ENCODE results near the gene IL23R. TPM values are rescaled to one million over a fixed set of nuclear protein-coding genes. Genes with fewer than 3 reads are reported as not detected.

Gene IL23R
- total RNA-seq, 1 experiment from 2014 or later = not detected

DNA sequence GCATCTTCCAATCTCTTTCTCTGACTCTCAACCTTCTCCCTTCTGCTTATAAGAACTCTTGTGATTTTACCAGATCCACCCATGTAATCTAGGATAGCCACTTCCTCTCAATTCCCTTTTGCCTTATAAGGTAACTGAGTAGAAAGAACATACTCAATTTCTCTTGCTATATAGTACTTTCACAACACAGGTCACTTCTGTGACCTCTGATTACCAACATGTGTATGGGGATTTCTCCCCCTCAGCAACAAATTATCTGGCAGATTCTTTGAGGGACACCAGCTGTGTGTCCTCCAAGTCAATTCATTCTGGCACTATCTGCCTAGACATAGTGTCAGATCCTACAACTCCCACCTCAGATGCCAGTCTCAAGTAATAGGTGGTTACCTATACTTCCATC lies 62.5 kb downstream of the IL23R start:
- Histone ChIP-seq H3K9ac (ENCODE audit: low read length) (no peak overlapping the region), H2AFZ (ENCODE audit: low read depth, low read length, poor library complexity, severe bottlenecking) (no peak overlapping the region), H3K27ac (ENCODE audit: low read depth, low read length) (no peak overlapping the region), H3K4me3 (replicated peaks in 1 of 2; ENCODE audit: low read depth in 1 of 2, low read length in 2 of 2) (no peak overlapping the region), H4K20me1 (ENCODE audit: insufficient read depth) (no peaks in the 10 kb centered on the region), H3K4me2 (ENCODE audit: low read length) (no peak overlapping the region), H3K4me1 (ENCODE audit: control insufficient read depth in 1 of 2, insufficient read depth in 2 of 2, low read length in 2 of 2) (no peaks in the 10 kb centered on the region), H3K9me2 (ENCODE audit: insufficient read depth) (no peaks in the 10 kb centered on the region), H3K27me3 (ENCODE audit: insufficient read depth, low read length) (no peaks in the 10 kb centered on the region), H3K36me3 (ENCODE audit: control insufficient read depth in 1 of 2, insufficient read depth in 2 of 2, low read length in 2 of 2) (no peaks in the 10 kb centered on the region), H3K79me2 (ENCODE audit: insufficient read depth, low read length) (no peaks in the 10 kb centered on the region), H3K9me3 (ENCODE audit: control insufficient read depth in 1 of 2, insufficient read depth in 1 of 2, low read depth in 1 of 2, low read length in 2 of 2) (no peaks in the 10 kb centered on the region)
- no TSS peak for BruUV-seq (replicated peaks)
- TF ChIP-seq EGR1 (IDR thresholded peaks at IDR 0.05; ENCODE audit: low read depth) = no peak
- no peak for TF ChIP-seq POLR2AphosphoS5 (IDR thresholded peaks at IDR 0.05; ENCODE audit: low read depth, low read length)
- no peak for TF ChIP-seq FOSL1 (IDR thresholded peaks at IDR 0.05; ENCODE audit: low read depth)
- TF ChIP-seq ZFX (IDR thresholded peaks at IDR 0.05) = no peak
- ChIA-PET POLR2A (no interaction called here), CTCF (no interaction called here), RAD21 (ENCODE audit: low non-redundant PET in 1 of 2, low total read pairs in 2 of 2, uncharacterized antibody in 2 of 2, unreplicated experiment in 2 of 2) (no interaction called here)
- ATAC-seq = no peak
- no peak for DNase-seq (ENCODE audit: low read depth, low spot score)
- intact Hi-C loops (cut with micrococcal nuclease) = no loop called here

GRCh38 chr1:67230539-67230938 lies 64.3 kb downstream of the IL23R start:
- H3K9me2 ChIP-seq (ENCODE audit: insufficient read depth) = no peaks in the 10 kb centered on the region
- no peak for ATAC-seq
- no peak overlapping the region for H3K4me3 ChIP-seq (replicated peaks in 1 of 2; ENCODE audit: low read depth in 1 of 2, low read length in 2 of 2)
- no peaks in the 10 kb centered on the region for H3K4me1 ChIP-seq (ENCODE audit: control insufficient read depth in 1 of 2, insufficient read depth in 2 of 2, low read length in 2 of 2)
- no peaks in the 10 kb centered on the region for H3K36me3 ChIP-seq (ENCODE audit: control insufficient read depth in 1 of 2, insufficient read depth in 2 of 2, low read length in 2 of 2)
- TF ChIP-seq SIN3A (IDR thresholded peaks at IDR 0.05; ENCODE audit: low read depth) = no peak
- no peak for TF ChIP-seq CEBPB (IDR thresholded peaks at IDR 0.05; ENCODE audit: low read depth)
- no peak for TF ChIP-seq CTCF (IDR thresholded peaks at IDR 0.05 in 2 of 3, conservative IDR thresholded peaks at IDR 0.05 in 1 of 3; ENCODE audit: borderline replicate concordance in 1 of 3, insufficient read depth in 1 of 3, low read depth in 2 of 3, low read length in 2 of 3)
- no peak for TF ChIP-seq ELF1 (IDR thresholded peaks at IDR 0.05; ENCODE audit: borderline replicate concordance, low read depth)
- TF ChIP-seq JUND (IDR thresholded peaks at IDR 0.05) = no peak
- no peak overlapping the region for H2AFZ ChIP-seq (ENCODE audit: low read depth, low read length, poor library complexity, severe bottlenecking)
- no peaks in the 10 kb centered on the region for H3K27me3 ChIP-seq (ENCODE audit: insufficient read depth, low read length)
- ChIA-PET RAD21 (ENCODE audit: low non-redundant PET in 1 of 2, low total read pairs in 2 of 2, uncharacterized antibody in 2 of 2, unreplicated experiment in 2 of 2) (no interaction called here), CTCF (interaction anchor here (1.0 kb wide), 1 partner anchor 17 kb away, joined by 3 read pairs; no protein-coding TSS in a partner anchor), POLR2A (no interaction called here)
- H4K20me1 ChIP-seq (ENCODE audit: insufficient read depth) = no peaks in the 10 kb centered on the region
- intact Hi-C loops (cut with micrococcal nuclease) = loop anchor here (5.0 kb wide), 1 partner anchor 272 kb away; no protein-coding TSS in a partner anchor
- H3K9ac ChIP-seq (ENCODE audit: low read length) = no peak overlapping the region
- no peak overlapping the region for H3K27ac ChIP-seq (ENCODE audit: low read depth, low read length)
- H3K79me2 ChIP-seq (ENCODE audit: insufficient read depth, low read length) = no peaks in the 10 kb centered on the region
- no TSS peak for BruUV-seq (replicated peaks)
- DNase-seq (ENCODE audit: low read depth, low spot score) = no peak
- H3K9me3 ChIP-seq (ENCODE audit: control insufficient read depth in 1 of 2, insufficient read depth in 1 of 2, low read depth in 1 of 2, low read length in 2 of 2) = no peaks in the 10 kb centered on the region
- H3K4me2 ChIP-seq (ENCODE audit: low read length) = no peak overlapping the region

All from HCT116 (cell line).